A673 (cell line): Measurements from ENCODE around the gene TBX18. TPM values are rescaled to one million over a fixed set of nuclear protein-coding genes. Genes with fewer than 3 reads are reported as not detected.
A peak's percentile ranks its signal among the peaks of the same experiment; 100 is the strongest.

Source experiments
- BruUV-seq: library from RNA; stranded (reverse); fragments of 400-500 nt; replicated peaks from 2 replicates; lab custom pipeline; 2021; lab: Mats Ljungman, UMichigan
- CTCF ChIA-PET: fragments of 300-600 bp; sonication (Branson Sonifier 250); formaldehyde crosslinking; loops from one replicate; lab custom pipeline; 2022; ENCODE audit warnings: antibody characterized with exemption; lab: Charles Lee
- POLR2A ChIA-PET: fragments of 300-600 bp; sonication (Branson Sonifier 250); formaldehyde crosslinking; loops from one replicate; lab custom pipeline; 2022; ENCODE audit warnings: antibody characterized with exemption; ENCODE audit not compliant: low non-redundant PET; lab: Charles Lee
- DNase-seq: peaks from one replicate; pipeline ENCODE4 v3.0.0-alpha.2; 2015; ENCODE audit warnings: low spot score
- H3K27ac ChIP-seq: fragments of 200-600 bp; sonication (generic); 2 replicates; pipeline ENCODE4 v1.5.1; 2016; ENCODE audit warnings: mixed run types, low read depth, mild to moderate bottlenecking, mixed read lengths, antibody characterized with exemption, low read length; ENCODE audit not compliant: poor library complexity, severe bottlenecking
- H3K27me3 ChIP-seq: fragments of 200-600 bp; sonication (generic); replicated peaks from 2 replicates; pipeline ENCODE4 v1.6.1; 2017; ENCODE audit warnings: mixed run types, low read depth, mild to moderate bottlenecking, mixed read lengths, antibody characterized with exemption, low read length; ENCODE audit not compliant: insufficient read depth, poor library complexity
- H3K36me3 ChIP-seq: fragments of 200-600 bp; sonication (generic); 2 replicates; pipeline ENCODE4 v1.6.1; 2016; ENCODE audit warnings: mixed run types, mild to moderate bottlenecking, mixed read lengths, antibody characterized with exemption, low read length; ENCODE audit not compliant: insufficient read depth, poor library complexity, severe bottlenecking
- H3K4me1 ChIP-seq: fragments of 200-600 bp; sonication (generic); 2 replicates; pipeline ENCODE4 v1.6.1; 2017; ENCODE audit warnings: mixed run types, mild to moderate bottlenecking, mixed read lengths, antibody characterized with exemption, low read length; ENCODE audit not compliant: insufficient read depth, poor library complexity, severe bottlenecking
- H3K4me3 ChIP-seq: fragments of 200-600 bp; sonication (generic); 2 replicates; pipeline ENCODE4 v1.5.1; 2016; ENCODE audit warnings: low read depth, mixed run types, mild to moderate bottlenecking, mixed read lengths, low read length; ENCODE audit not compliant: poor library complexity, severe bottlenecking
- H3K9me3 ChIP-seq: fragments of 200-600 bp; sonication (generic); 2 replicates; pipeline ENCODE4 v1.6.1; 2016; ENCODE audit warnings: mixed run types, low read depth, mild to moderate bottlenecking, mixed read lengths, antibody characterized with exemption, low read length; ENCODE audit not compliant: poor library complexity, severe bottlenecking
- EZH2 ChIP-seq: fragments of 200-600 bp; sonication (generic); IDR thresholded peaks from 2 replicates; pipeline ENCODE4 v1.6.1; 2017; ENCODE audit warnings: borderline replicate concordance, low read depth, mild to moderate bottlenecking, mixed read lengths, antibody characterized with exemption, low read length; ENCODE audit not compliant: poor library complexity, severe bottlenecking
- intact Hi-C: fragments of 100-400 bp; cut with micrococcal nuclease; formaldehyde crosslinking; loops from one replicate; pipeline ENCODE4 v1.10.0; 2022; ENCODE audit not compliant: unreplicated experiment
- total RNA-seq: library from RNA; stranded (reverse); gene quantifications from 2 replicates; pipeline ENCODE4 v1.2.3, GENCODE V29; 2021
- TF ChIP-seq, protein P1 (sequence below): fragments of 300-800, 200-600 bp; sonication (generic); conservative IDR thresholded peaks from 2 replicates; pipeline ENCODE4 v1.5.1; 2017; ENCODE audit warnings: low read depth, mild to moderate bottlenecking, antibody characterized with exemption, low read length, moderate library complexity, mixed read lengths

The TBX18 gene
- total RNA-seq, 1 experiment from 2014 or later: 16.0 TPM

DNA sequence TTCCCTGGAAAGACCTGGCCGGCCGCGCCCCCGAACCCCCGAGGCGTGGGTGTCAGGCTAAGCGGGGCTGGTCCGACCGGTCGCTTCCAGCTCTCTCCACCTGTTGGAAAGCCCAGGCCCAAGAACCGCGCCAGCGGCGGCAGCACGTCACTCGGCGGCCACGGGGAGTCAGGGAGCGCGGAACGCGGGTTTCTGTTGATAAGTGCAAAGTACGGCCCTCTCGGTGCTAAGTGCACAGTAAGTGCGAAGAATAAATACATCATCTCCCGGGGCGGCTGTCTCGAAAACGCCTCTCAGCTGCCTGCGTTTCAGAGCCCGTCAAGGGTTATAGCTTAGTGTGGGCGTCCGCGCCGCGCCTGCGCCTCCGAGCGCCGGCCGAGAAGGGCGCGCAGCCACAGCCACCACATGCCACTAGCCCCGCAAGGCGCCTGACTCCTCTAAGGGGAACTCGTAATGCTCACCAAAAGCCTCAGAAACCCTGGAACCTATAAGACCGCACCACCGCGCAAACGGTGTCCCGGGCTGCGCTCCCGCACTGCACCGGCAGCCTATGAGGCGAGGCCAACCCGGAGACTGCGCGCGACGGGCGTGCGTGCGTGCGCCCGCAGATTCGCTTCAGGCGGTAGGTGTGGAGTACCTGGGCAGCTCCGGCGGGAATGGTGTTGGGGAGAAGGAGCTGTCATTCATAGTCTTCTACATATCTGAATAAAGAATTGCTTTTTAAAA, 9.2 kb upstream of the TBX18 start:
- Histone ChIP-seq H3K36me3 (no peaks in the 10 kb centered on the region), H3K9me3 (no peaks in the 10 kb centered on the region), H3K27me3 (peaks cover 58% of the 10 kb centered on the region), H3K4me1 (no peaks in the 10 kb centered on the region), H3K4me3 (peak overlapping the region; percentile 60), H3K27ac (peak overlapping the region; percentile 73)
- BruUV-seq: no TSS peak
- POLR2A ChIA-PET: no interaction called here
- intact Hi-C loops: loop anchor here (5.0 to 10.0 kb wide), 3 partner anchors 194 to 909 kb away; no protein-coding TSS in a partner anchor
- TF ChIP-seq, protein P1, sequence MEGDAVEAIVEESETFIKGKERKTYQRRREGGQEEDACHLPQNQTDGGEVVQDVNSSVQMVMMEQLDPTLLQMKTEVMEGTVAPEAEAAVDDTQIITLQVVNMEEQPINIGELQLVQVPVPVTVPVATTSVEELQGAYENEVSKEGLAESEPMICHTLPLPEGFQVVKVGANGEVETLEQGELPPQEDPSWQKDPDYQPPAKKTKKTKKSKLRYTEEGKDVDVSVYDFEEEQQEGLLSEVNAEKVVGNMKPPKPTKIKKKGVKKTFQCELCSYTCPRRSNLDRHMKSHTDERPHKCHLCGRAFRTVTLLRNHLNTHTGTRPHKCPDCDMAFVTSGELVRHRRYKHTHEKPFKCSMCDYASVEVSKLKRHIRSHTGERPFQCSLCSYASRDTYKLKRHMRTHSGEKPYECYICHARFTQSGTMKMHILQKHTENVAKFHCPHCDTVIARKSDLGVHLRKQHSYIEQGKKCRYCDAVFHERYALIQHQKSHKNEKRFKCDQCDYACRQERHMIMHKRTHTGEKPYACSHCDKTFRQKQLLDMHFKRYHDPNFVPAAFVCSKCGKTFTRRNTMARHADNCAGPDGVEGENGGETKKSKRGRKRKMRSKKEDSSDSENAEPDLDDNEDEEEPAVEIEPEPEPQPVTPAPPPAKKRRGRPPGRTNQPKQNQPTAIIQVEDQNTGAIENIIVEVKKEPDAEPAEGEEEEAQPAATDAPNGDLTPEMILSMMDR: no peak
- TF ChIP-seq EZH2: no peak
- DNase-seq: peak; percentile 68
- CTCF ChIA-PET: interaction anchor here (0.6 to 1.6 kb wide), 4 partner anchors 11 to 25 kb away, joined by 3 to 4 read pairs (median 3); no protein-coding TSS in a partner anchor

DNA sequence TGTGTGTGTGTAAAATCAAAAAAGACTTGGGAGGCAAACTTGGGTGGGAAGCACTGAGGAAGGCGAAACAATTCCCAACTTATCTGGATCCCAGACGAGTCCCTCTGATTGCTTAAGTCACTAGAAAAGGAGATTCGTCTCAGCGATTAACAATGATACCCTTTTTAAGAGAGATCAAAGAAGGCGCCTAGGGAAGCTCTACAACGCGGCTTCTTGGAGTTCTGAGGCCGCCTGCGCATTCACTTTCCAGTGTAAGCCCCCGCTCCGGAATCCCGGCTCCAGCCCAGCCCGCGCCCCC, 8.7 kb upstream of the TBX18 start:
- H3K4me1 ChIP-seq: no peaks in the 10 kb centered on the region
- H3K36me3 ChIP-seq: no peaks in the 10 kb centered on the region
- intact Hi-C loops: loop anchor here (5.0 to 10.0 kb wide), 3 partner anchors 194 to 908 kb away; no protein-coding TSS in a partner anchor
- H3K27ac ChIP-seq: peak overlapping the region; percentile 73
- DNase-seq: peak; percentile 51
- no TSS peak for BruUV-seq
- ChIA-PET POLR2A (no interaction called here), CTCF (interaction anchor here (0.6 to 1.6 kb wide), 2 partner anchors 14 to 17 kb away, joined by 3 to 4 read pairs; no protein-coding TSS in a partner anchor)
- H3K27me3 ChIP-seq: peaks cover 62% of the 10 kb centered on the region
- peak overlapping the region; percentile 60 for H3K4me3 ChIP-seq
- TF ChIP-seq, protein P1: no peak
- TF ChIP-seq EZH2: no peak
- H3K9me3 ChIP-seq: no peaks in the 10 kb centered on the region

DNA sequence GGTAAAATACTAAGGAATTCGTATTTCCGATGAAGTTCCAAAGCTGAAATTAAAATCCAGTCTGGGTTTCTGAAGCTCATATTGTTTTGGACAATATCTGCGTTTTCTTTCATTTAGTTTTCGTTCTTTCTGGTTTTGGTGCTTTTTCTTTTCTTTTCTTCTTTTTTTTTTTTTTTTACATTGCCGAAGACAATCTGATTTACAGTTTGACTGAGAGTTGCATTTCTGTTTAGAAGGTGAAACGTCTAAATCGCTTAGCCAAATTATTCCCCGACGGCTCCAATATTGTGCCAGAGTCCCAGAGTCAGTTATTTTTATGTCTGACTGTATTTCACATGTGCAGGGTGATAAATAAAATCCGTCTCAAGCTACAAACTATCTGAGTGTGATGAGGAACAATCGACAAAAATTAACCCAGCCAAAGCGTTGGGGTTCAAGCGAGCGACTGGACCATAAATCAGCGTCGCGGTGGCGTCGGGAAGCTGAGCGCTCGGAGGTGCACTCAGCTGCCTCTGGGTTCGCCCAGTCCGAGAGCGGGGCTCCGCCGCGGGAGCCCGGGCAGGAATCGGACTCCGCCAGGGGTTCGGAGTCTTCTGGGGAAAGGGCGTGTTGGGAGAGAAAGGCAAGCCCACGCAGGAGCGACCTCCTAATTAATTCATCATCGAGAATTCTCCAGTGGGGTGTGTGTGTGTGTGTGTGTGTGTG, 8.2 kb upstream of the TBX18 start:
- ChIA-PET CTCF (no interaction called here), POLR2A (no interaction called here)
- BruUV-seq: no TSS peak
- Histone ChIP-seq H3K9me3 (no peaks in the 10 kb centered on the region), H3K36me3 (no peaks in the 10 kb centered on the region), H3K4me1 (no peaks in the 10 kb centered on the region), H3K27me3 (peaks cover 67% of the 10 kb centered on the region), H3K4me3 (peak overlapping the region; percentile 60), H3K27ac (no peak overlapping the region)
- TF ChIP-seq, protein P1: no peak
- TF ChIP-seq EZH2: no peak
- DNase-seq: peak; percentile 32
- intact Hi-C loops: loop anchor here (5.0 to 10.0 kb wide), 3 partner anchors 195 to 908 kb away; no protein-coding TSS in a partner anchor
